ENCODE measurements around the gene FRMD4B.
A peak's percentile ranks its signal among the peaks of the same experiment; 100 is the strongest.

Gene FRMD4B

GRCh38 chr3:69322158-69322509 is 63.8 kb downstream of the FRMD4B start:
- peak; percentile 96 for DNase-seq (ENCODE audit: low spot score)

- DNase-seq (ENCODE audit: low spot score), result no peak
Observed at GRCh38 chr3:69321301-69322157, 64.4 kb downstream of the FRMD4B start.

- DNase-seq (ENCODE audit: low spot score), result peak; percentile 71
Observed at GRCh38 chr3:69320871-69321271, 65.0 kb downstream of the FRMD4B start.

- DNase-seq (ENCODE audit: low spot score), result no peak
Observed at GRCh38 chr3:69319652-69320051, 66.2 kb downstream of the FRMD4B start.

GRCh38 chr3:69318410-69318809 is 67.5 kb downstream of the FRMD4B start:
- no peak for DNase-seq (ENCODE audit: low spot score)

GRCh38 chr3:69313251-69313650 is 72.6 kb downstream of the FRMD4B start:
- DNase-seq (ENCODE audit: low spot score), result no peak

GRCh38 chr3:69309814-69310213 is 76.1 kb downstream of the FRMD4B start:
- DNase-seq (ENCODE audit: low spot score), result no peak

- peak; percentile 91 for DNase-seq (ENCODE audit: low spot score)
Observed at GRCh38 chr3:69306239-69307185, 79.4 kb downstream of the FRMD4B start.

GRCh38 chr3:69305011-69305410 is 80.9 kb downstream of the FRMD4B start:
- no peak for DNase-seq (ENCODE audit: low spot score)

GRCh38 chr3:69304396-69304795 is 81.5 kb downstream of the FRMD4B start:
- no peak for DNase-seq (ENCODE audit: low spot score)

- DNase-seq (ENCODE audit: low spot score), result no peak
Observed at GRCh38 chr3:69300296-69300695, 85.6 kb downstream of the FRMD4B start.

- DNase-seq (ENCODE audit: low spot score), result no peak
Observed at GRCh38 chr3:69299344-69299743, 86.5 kb downstream of the FRMD4B start.

GRCh38 chr3:69297501-69297900 is 88.4 kb downstream of the FRMD4B start:
- DNase-seq (ENCODE audit: low spot score), result no peak

- DNase-seq (ENCODE audit: low spot score), result no peak
Observed at GRCh38 chr3:69296995-69297394, 88.9 kb downstream of the FRMD4B start.

- no peak for DNase-seq (ENCODE audit: low spot score)
Observed at GRCh38 chr3:69294014-69294766, 91.7 kb downstream of the FRMD4B start.

- no peak for DNase-seq (ENCODE audit: low spot score)
Observed at GRCh38 chr3:69292959-69293574, 92.8 kb downstream of the FRMD4B start.

GRCh38 chr3:69292185-69292584 is 93.7 kb downstream of the FRMD4B start:
- no peak for DNase-seq (ENCODE audit: low spot score)

- no peak for DNase-seq (ENCODE audit: low spot score)
Observed at GRCh38 chr3:69290430-69290829, 95.5 kb downstream of the FRMD4B start.

- no peak for DNase-seq (ENCODE audit: low spot score)
Observed at GRCh38 chr3:69290006-69290405, 95.9 kb downstream of the FRMD4B start.

- DNase-seq (ENCODE audit: low spot score), result no peak
Observed at GRCh38 chr3:69288161-69288895, 97.6 kb downstream of the FRMD4B start.
